SK-N-MC (cell line): ENCODE results near the gene HOXD8.
A peak's percentile ranks its signal among the peaks of the same experiment; 100 is the strongest.

Experiments
- DNase-seq: peaks from one replicate; pipeline ENCODE4 v3.0.0-alpha.2; 2011; ENCODE audit warnings: low read depth, low spot score
- H3K27ac ChIP-seq: fragments of 200-600 bp; sonication (generic); 2 replicates; pipeline ENCODE4 v1.5.1; 2016; ENCODE audit warnings: mixed run types
- H3K36me3 ChIP-seq: fragments of 200-600 bp; sonication (generic); 2 replicates; pipeline ENCODE4 v1.6.1; 2017; ENCODE audit warnings: antibody characterized with exemption, low read length, mixed read lengths; ENCODE audit not compliant: insufficient read depth
- H3K4me3 ChIP-seq: fragments of 200-600 bp; sonication (generic); 2 replicates; pipeline ENCODE4 v1.5.1; 2016
- H3K9ac ChIP-seq: fragments of 200-600 bp; sonication (generic); 2 replicates; pipeline ENCODE4 v1.8.0; 2017; ENCODE audit warnings: mixed run types, mixed read lengths; ENCODE audit not compliant: insufficient read length
- H3K9me3 ChIP-seq: fragments of 200-600 bp; sonication (generic); 2 replicates; pipeline ENCODE4 v1.6.1; 2017; ENCODE audit warnings: low read depth, mild to moderate bottlenecking, antibody characterized with exemption, low read length, moderate library complexity, mixed read lengths
- EZH2 ChIP-seq: fragments of 200-600 bp; sonication (generic); IDR thresholded peaks from one replicate; pipeline ENCODE4 v1.6.1; 2017; ENCODE audit warnings: antibody characterized with exemption
- FOXP2 ChIP-seq: optimal IDR thresholded peaks from 2 replicates; pipeline ENCODE3; 2011; ENCODE audit warnings: mild to moderate bottlenecking, moderate library complexity; ENCODE audit not compliant: insufficient read depth; ENCODE audit errors: extremely low read length, control extremely low read depth
- POLR2AphosphoS5 ChIP-seq: IDR thresholded peaks from 2 replicates; pipeline ENCODE4 v1.6.1; 2012; ENCODE audit warnings: mild to moderate bottlenecking, low read depth, low read length, borderline replicate concordance

Gene HOXD8

GRCh38 chr2:176129813-176130146 is 275 bp downstream of the HOXD8 start:
- peak overlapping the region; percentile 88; the same call in 1 of the 2 replicates for H3K27ac ChIP-seq
- TF ChIP-seq EZH2, result no peak
- no peak for TF ChIP-seq POLR2AphosphoS5
- TF ChIP-seq FOXP2, result no peak
- H3K4me3 ChIP-seq, result peak overlapping the region; percentile 89
- no peaks in the 10 kb centered on the region for H3K36me3 ChIP-seq
- no peak for DNase-seq
- H3K9me3 ChIP-seq, result no peaks in the 10 kb centered on the region
- H3K9ac ChIP-seq, result peak overlapping the region; percentile 72

GRCh38 chr2:176130147-176130956 is 847 bp downstream of the HOXD8 start:
- TF ChIP-seq POLR2AphosphoS5 (no peak; the same call in 1 of the 2 replicates), FOXP2 (no peak), EZH2 (no peak)
- H3K9ac ChIP-seq, result peak overlapping the region; percentile 17
- H3K36me3 ChIP-seq, result no peaks in the 10 kb centered on the region
- H3K27ac ChIP-seq, result no peak overlapping the region
- DNase-seq, result no peak
- no peaks in the 10 kb centered on the region for H3K9me3 ChIP-seq
- H3K4me3 ChIP-seq, result peak overlapping the region; percentile 89

- no peak for TF ChIP-seq EZH2
- no peak for TF ChIP-seq POLR2AphosphoS5
- no peak for TF ChIP-seq FOXP2
- H3K36me3 ChIP-seq, result no peaks in the 10 kb centered on the region
- peak overlapping the region; percentile 17 for H3K9ac ChIP-seq
- H3K4me3 ChIP-seq, result peak overlapping the region; percentile 89
- no peak overlapping the region for H3K27ac ChIP-seq
- no peaks in the 10 kb centered on the region for H3K9me3 ChIP-seq
- DNase-seq, result no peak
Observed at GRCh38 chr2:176130957-176131847, 1.7 kb downstream of the HOXD8 start.

- Histone ChIP-seq H3K9me3 (no peaks in the 10 kb centered on the region), H3K36me3 (no peaks in the 10 kb centered on the region), H3K27ac (no peak overlapping the region), H3K4me3 (peak overlapping the region; percentile 89; the same call in 1 of the 2 replicates), H3K9ac (no peak overlapping the region)
- DNase-seq, result no peak
- no peak for TF ChIP-seq POLR2AphosphoS5
- no peak for TF ChIP-seq EZH2
- TF ChIP-seq FOXP2, result no peak
Observed at GRCh38 chr2:176131848-176132158, 2.3 kb downstream of the HOXD8 start.

GRCh38 chr2:176132205-176133171 is 3.0 kb downstream of the HOXD8 start:
- Histone ChIP-seq H3K27ac (no peak overlapping the region), H3K4me3 (no peak overlapping the region), H3K36me3 (no peaks in the 10 kb centered on the region), H3K9ac (no peak overlapping the region), H3K9me3 (no peaks in the 10 kb centered on the region)
- TF ChIP-seq POLR2AphosphoS5 (no peak), EZH2 (no peak), FOXP2 (no peak)
- DNase-seq, result no peak

- Histone ChIP-seq H3K9ac (no peak overlapping the region), H3K4me3 (no peak overlapping the region), H3K36me3 (no peaks in the 10 kb centered on the region), H3K27ac (no peak overlapping the region), H3K9me3 (no peaks in the 10 kb centered on the region)
- no peak for TF ChIP-seq FOXP2
- TF ChIP-seq POLR2AphosphoS5, result no peak
- no peak for TF ChIP-seq EZH2
- no peak for DNase-seq
Observed at GRCh38 chr2:176133389-176133788, 3.9 kb downstream of the HOXD8 start.

- H3K9ac ChIP-seq, result no peak overlapping the region
- TF ChIP-seq FOXP2 (no peak), POLR2AphosphoS5 (no peak), EZH2 (no peak)
- H3K4me3 ChIP-seq, result no peak overlapping the region
- H3K36me3 ChIP-seq, result no peaks in the 10 kb centered on the region
- no peak for DNase-seq
- no peaks in the 10 kb centered on the region for H3K9me3 ChIP-seq
- H3K27ac ChIP-seq, result peak overlapping the region; percentile 88; the same call in 1 of the 2 replicates
Observed at GRCh38 chr2:176134035-176134434, 4.5 kb downstream of the HOXD8 start.
